Glomerular endothelial cell (primary cell): ENCODE data around the gene SETD7. TPM values are rescaled to one million over a fixed set of nuclear protein-coding genes. Genes with fewer than 3 reads are reported as not detected.

Source experiments
- DNase-seq: peaks from one replicate; pipeline ENCODE4 v3.0.0-alpha.2; 2011; ENCODE audit warnings: low read depth, low spot score; ENCODE audit errors: extremely low read depth
- total RNA-seq: library from RNA; depleted of rRNA; stranded (reverse); fragments of >200 nt; gene quantifications from 2 replicates; pipeline ENCODE4 v1.2.3, GENCODE V29; 2015

SETD7 gene
- total RNA-seq, 1 donor from 2014 or later = 53.2 TPM

DNA sequence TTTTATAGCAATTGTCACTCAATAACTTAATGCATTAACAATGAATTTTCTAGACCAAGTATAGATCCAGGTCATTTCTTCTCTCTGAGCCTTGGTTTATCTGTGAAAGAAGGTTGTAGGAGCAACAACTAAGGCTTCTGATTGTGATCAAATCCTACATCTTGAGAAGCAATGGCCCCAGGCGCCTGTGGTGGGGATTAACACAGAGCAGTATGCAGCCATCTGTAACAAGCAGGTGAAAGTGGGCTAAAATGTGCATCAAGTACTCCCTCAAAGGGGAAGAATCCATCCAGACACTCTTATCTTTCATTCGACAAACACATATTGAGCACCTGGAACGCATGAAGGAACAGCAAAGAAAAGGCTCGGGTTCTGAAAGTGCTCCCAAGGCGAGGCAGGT lies 19.1 kb upstream of the SETD7 start:
- no peak for DNase-seq

DNA sequence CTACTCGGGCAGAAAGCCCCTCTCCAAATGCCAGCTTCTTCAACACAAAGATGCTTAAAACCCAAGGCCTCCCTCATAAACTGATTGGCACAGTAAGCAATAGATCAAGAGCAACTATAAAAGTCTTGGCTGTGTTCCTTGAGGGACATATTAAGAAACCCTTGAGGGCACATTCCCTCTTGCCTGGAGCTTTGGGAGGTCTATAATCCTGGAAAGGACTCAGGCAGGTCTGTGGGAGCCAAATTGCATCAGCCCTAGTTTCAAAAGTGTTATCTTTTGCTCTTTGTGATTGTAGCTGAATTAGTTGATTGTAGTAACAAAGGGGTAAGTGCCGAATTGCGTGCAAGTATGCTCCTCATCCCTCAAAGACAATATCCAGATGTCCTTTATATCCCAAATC lies 18.6 kb upstream of the SETD7 start:
- no peak for DNase-seq

- DNase-seq = no peak
These were observed 12.4 kb upstream of the SETD7 start for GRCh38 chr4:139568206-139568955.

DNA sequence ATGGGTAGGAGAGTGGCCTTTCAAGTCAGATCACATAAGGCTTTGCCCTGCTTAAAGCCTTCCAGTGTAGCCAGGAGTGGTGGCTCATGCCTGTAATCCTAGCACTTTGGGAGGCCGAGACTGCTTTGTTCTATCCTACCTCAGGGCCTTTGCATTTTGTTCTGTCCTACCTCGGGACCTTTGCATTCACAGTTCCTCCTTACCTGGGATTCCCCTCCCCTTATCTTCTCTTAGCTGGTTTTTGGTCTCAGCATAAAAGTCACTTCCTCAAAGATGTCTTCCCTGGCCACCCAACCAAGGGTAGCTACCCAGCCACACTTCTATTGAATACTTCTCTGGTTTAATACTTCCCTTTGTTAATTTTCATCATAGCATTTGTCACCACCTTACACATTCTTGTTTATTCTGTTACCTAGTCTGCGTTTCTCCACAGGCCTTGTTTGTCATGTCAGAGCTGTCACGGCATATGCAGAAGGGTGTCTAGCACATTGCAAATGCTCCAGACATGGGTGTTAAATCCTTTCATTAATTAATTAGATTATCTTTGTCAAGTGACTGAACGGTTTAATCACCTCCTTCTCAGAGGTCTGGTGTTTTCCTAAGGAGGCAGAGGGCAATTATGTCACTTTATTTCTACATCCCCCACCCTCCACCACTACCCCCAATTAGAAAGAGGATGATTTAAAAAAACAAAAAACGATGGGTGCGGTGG lies 11.3 kb upstream of the SETD7 start:
- DNase-seq = no peak

DNA sequence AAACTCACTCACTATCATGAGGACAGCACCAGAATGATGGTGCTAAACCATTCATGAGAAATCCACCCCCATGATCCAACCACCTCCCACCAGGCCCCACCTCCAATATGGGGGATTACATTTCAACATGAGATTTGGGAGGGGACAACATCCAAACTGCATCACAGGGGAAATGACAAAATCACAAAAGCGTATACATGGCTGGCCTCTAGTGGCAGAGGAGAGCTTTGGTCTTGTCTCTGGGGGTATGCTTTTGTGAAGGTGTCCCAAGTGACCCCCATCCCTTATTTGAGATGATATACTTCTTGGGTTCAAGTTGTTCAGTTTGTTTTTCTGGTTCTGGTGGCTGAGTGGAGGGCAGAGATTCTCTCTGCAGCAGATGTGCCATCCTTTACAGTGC lies 8.5 kb upstream of the SETD7 start:
- no peak for DNase-seq

DNA sequence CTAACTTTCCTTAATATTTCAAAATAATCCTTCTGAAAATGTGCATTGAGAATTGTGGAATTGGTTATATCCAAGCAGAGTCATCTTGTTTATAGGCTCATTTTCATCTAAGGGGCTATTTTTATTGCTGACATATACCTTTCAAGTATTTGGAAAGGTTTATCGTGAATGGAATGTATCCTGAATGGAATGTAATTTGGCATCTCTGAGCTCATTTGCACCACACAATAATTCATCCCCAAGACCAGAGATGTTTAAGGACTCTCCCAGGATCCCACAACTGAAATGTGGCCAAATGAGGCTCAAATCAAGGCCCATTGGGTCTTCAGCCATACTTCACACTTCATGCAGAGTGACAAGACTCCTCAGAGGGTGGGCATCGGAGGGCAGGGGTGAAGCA lies 7.5 kb upstream of the SETD7 start:
- DNase-seq = no peak

GRCh38 chr4:139562839-139563238 lies 6.8 kb upstream of the SETD7 start:
- no peak for DNase-seq

DNA sequence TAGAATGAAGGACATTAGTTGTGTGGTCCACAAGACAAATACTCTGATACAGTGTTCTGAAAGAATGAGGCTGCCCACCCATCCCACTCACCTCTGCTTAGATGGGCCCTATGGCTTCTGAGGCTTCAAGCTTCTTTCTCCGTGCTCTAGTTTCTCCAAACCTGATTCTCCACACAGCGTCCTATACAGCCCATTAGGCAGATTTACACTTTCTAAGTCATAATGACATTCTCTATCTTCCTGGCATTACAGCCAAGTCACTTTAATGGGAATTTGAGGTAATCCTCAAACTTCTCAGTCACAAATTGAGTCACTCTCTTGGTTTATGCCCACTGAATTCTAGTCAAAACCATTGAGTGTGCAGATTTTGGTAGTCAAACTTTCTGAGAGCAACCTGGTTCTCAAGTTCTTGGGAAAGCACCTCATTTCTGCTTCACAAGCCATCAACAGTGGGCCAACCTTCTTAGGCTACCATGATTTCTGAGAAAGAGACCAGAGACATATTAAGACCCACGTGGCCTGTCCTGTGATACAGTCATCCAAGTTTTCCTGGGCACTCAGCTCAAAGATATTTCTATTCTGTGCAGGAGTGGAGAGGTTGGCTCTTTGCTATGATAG lies 6.2 kb upstream of the SETD7 start:
- no peak for DNase-seq

- DNase-seq = no peak
These were observed 4.5 kb upstream of the SETD7 start for GRCh38 chr4:139560406-139561104.

GRCh38 chr4:139559687-139560086 lies 3.7 kb upstream of the SETD7 start:
- no peak for DNase-seq

GRCh38 chr4:139559089-139559479 lies 3.1 kb upstream of the SETD7 start:
- DNase-seq = no peak

DNA sequence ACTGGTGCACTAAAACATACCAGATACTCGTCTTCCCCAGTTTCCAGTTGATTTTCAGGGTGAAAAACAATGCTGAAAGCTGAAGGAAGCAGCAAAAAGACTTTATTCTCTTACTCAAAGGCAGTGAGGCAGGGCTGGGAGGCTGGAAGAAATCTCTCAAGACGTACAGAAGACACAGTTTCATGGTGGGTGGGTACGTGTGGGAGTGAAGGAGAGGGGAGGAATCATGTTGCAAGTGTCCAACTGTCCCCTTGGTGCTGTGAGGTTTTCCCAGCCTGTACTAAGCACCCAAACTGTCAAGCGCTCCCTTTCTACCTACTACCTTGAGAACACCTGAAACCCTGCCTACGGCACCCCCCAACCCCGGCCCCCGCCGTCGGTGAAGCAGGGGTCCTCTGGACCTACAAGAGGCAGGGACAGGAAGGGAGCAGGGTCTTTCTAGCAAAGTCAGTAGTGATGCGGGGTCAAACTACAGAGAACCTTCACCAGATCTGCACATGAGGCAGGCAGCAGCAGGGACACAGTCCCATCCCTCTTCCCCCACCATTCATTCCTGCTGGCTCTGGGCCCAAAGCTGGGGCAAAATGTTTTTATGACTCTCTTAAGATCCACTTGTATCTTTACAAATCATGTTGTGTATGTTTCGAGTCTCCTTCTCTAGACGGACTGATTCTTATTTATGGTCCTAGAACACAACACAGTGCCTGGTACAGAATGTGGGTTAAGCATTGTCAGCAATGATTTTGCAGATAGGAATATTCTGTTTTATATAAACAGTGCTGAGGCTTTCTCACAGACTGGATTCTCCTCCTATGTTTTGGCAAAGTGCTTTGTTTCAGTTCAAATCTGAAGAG lies 2.4 kb upstream of the SETD7 start:
- no peak for DNase-seq

GRCh38 chr4:139557556-139558110 lies 1.6 kb upstream of the SETD7 start:
- DNase-seq = no peak

DNA sequence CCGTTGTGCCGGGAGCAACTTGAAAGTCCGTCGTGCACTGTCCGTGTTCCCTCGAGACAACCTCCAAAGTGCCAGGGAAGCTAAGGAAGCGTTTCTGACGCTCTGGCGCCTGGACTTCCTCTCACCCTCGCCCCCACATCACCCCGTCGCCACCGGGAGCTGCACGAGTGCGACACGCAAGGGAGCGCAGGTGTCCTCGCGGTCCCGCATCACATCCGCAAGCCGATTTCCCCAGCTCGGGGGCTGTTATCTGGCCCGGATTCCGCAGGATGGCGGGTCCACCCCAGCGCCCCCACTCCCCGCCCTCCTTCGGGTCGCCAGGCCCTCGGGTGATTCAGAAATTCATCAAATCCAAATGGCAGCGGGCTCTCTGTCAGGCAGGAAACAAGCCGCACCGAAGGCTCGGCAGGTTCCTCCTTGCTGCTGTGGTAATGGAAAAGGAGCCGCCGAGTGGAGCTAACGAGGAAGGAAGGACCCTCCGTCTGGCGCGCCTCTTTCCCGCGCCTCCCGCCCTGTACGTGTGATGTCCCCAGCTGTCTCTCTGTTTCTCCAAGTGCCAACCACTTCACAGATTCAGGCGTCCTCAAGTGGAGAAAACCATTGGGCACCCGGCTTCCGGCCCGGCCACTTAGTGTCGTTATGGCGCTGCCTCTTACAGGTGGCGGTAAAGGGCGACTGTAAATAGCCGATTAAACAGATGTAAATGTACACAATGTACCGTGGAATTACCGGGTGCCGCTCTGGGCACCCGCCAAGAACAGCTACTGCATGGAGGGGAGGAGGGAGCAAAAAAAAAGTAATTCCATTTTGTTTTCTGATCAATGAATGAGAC lies 921 bp upstream of the SETD7 start:
- DNase-seq = no peak

GRCh38 chr4:139555705-139556070 lies 331 bp downstream of the SETD7 start:
- DNase-seq = no peak

GRCh38 chr4:139554893-139555704 lies 920 bp downstream of the SETD7 start:
- peak; percentile 48 for DNase-seq

GRCh38 chr4:139554642-139554892 lies 1.5 kb downstream of the SETD7 start:
- no peak for DNase-seq

GRCh38 chr4:139553751-139554641 lies 2.0 kb downstream of the SETD7 start:
- DNase-seq = no peak
